Retinal pigment epithelial cell (primary cell): ENCODE measurements around the gene NTMT2.
"Not testable (repeated sequence)": the region's sequence is repeated elsewhere in the genome, so short reads cannot be mapped to it uniquely, and the experiment has no call there.

ENCODE experiments used
- DNase-seq: peaks from one replicate; pipeline ENCODE4 v3.0.0-alpha.2; 2010; ENCODE audit warnings: low read depth
- H3K4me3 ChIP-seq: 2 replicates; pipeline ENCODE4 v1.5.1; 2011; ENCODE audit warnings: mild to moderate bottlenecking, low read length, control low read depth, moderate library complexity
- TF ChIP-seq, protein P1 (sequence below): conservative IDR thresholded peaks from 2 replicates; pipeline ENCODE4 v1.5.1; 2011; ENCODE audit warnings: low read depth, low read length, control low read depth, inconsistent platforms

NTMT2 gene

DNA sequence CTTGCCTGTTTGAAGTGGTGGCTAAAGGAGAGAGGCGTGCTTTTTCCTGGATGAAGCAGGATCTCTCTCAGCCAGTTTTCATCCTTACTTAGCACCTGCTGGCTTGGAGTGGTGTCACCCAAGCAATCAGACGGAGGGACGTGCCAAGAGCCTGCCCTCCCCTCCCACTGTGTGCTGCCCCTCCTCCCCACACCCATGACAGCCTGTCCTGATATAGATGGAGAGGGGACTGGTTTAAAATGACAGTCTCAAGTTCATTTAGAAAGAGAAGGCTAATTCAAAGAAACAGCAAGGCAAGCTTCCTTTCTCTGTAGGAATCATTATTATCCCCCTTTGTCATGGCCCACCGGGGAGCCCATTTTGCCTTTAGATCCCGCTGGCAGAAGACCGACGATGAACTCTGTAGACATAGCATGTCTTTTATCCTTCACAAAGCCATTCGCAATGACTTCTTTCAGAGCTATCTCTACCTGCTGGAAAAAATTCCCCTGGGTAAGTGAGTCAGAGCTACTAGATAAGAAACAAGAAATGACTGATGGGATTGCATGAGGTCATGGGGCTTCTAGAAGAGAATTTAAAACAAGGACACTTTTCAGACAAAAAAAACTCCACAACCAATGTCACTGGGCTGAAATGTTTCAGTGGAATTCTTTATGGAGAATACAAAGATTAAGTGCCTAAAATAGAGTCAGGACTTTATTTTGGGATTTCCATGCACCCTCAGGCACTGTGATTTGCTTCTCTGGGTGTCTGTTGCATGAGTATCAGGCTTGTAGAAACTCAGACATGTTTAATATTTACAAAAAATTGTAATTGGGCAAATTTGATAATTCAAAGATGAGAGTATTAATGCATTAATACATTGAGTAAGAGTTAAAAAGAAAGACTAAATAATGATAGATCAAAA, at the start of gene NTMT2:
Gene NTMT2 (plus strand): TSS at position 190 of the 907 bp plus-strand sequence. CDS start 149 bp downstream, at position 339.
- no peak for DNase-seq
- no peak within 1 kb of the TSS for H3K4me3 ChIP-seq
- TF ChIP-seq, protein P1, sequence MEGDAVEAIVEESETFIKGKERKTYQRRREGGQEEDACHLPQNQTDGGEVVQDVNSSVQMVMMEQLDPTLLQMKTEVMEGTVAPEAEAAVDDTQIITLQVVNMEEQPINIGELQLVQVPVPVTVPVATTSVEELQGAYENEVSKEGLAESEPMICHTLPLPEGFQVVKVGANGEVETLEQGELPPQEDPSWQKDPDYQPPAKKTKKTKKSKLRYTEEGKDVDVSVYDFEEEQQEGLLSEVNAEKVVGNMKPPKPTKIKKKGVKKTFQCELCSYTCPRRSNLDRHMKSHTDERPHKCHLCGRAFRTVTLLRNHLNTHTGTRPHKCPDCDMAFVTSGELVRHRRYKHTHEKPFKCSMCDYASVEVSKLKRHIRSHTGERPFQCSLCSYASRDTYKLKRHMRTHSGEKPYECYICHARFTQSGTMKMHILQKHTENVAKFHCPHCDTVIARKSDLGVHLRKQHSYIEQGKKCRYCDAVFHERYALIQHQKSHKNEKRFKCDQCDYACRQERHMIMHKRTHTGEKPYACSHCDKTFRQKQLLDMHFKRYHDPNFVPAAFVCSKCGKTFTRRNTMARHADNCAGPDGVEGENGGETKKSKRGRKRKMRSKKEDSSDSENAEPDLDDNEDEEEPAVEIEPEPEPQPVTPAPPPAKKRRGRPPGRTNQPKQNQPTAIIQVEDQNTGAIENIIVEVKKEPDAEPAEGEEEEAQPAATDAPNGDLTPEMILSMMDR = no peak

DNA sequence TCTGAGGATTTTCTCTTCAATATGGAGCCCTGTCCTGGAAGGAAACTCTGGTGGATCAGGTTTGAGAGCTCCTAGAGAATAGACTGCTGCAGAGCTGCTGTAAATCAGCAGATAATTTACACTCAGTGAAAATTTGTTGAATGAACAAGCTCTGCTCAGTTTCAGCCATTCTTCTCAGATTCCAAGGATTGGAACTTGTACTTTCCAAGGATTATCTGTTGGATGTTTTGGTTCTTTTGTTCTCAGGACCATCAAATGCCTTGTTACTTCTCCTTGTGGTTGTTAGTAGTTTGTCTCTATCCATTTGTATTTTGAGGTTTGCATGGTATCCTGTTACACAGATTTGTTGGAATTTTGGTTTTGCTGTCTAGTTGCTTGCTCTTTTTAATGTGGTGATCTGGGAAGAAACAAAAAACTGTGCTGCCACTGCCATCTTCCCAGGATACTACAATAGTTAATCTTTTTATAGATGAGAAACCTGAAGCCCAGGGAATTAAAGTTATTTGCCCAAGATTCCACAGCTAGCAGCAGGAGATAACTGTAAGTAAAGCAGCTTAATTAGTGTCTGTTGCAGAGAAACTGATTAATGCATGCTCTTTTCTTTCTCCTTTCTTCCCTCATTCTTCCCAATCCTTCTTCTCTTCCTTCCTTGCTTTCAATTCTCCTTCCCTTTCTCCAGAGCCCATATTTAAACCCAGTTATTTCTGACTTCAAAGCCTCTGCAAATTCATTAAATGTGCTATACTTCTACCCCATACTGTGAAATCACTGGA, 49.6 kb upstream of the NTMT2 start:
- DNase-seq = no peak
- H3K4me3 ChIP-seq = no peak overlapping the region
- TF ChIP-seq, protein P1 = no peak

GRCh38 chr1:170096806-170097340, 48.9 kb upstream of the NTMT2 start:
- peak; percentile 14 for DNase-seq
- H3K4me3 ChIP-seq = no peak overlapping the region
- TF ChIP-seq, protein P1 = no peak

DNA sequence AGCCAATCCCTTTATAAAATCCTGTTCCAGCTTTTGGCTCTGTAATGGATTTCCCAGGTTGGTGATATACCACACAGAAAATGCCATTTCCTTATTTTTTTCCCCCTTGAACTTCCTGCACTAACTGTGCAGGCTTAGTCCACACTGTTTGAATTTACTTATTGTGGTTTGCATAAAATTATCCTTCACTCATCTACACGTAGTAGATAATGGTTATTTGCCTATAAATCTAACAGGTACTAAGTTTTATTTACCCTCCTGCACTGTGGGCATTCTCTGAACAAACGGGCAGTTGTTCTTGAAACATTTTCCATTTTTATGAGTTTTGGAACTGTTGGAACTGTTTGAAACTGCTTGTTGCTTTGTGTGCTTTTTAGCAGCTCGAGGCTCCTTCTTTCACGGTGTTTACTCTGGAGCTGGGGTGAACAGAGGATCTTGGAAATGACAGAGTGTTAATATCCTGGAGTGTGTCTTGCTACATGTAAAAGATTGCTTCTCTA, 48.3 kb upstream of the NTMT2 start:
- H3K4me3 ChIP-seq = no peak overlapping the region
- TF ChIP-seq, protein P1 = no peak
- no peak for DNase-seq

- DNase-seq, H3K4me3 ChIP-seq: not testable (repeated sequence)
Measured at GRCh38 chr1:170113140-170113539, 32.6 kb upstream of the NTMT2 start.

GRCh38 chr1:170114906-170115305, 30.9 kb upstream of the NTMT2 start:
- peak; percentile 31 for DNase-seq
- H3K4me3 ChIP-seq = no peak overlapping the region
- TF ChIP-seq, protein P1 = no peak

- TF ChIP-seq, protein P1 = no peak
- DNase-seq = no peak
- H3K4me3 ChIP-seq = no peak overlapping the region
Measured at GRCh38 chr1:170122366-170122765, 23.4 kb upstream of the NTMT2 start.
